ENCODE data around the gene SFTPD.

Gene SFTPD

DNA sequence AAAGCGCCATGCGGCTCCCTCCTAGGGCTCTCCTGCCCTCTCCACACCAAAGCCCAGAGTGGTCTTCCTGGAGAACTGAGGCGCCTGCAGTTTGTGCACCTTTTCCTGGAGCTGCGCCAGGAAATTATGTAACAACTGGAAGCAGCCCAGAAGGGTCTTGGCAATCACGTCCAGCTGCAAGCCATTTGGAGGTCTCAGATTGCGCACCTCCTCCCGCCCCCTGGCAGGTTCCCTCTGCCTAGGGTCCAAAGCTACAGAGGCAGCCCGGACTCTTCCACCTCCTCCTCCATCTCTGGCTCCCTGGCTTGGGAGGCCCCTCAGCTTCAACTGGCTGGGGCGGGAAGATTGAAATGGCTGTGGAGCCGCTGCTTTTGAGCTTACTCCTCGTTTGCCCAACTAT is 34.0 kb upstream of the SFTPD start:
- Histone ChIP-seq H2AFZ (ENCODE audit: low read depth, low read length, severe bottlenecking) (no peak overlapping the region), H3K4me2 (ENCODE audit: low read depth, low read length, poor library complexity, severe bottlenecking) (no peak overlapping the region), H3K4me3 (ENCODE audit: insufficient read depth, low read length, poor library complexity, severe bottlenecking) (no peak overlapping the region)

DNA sequence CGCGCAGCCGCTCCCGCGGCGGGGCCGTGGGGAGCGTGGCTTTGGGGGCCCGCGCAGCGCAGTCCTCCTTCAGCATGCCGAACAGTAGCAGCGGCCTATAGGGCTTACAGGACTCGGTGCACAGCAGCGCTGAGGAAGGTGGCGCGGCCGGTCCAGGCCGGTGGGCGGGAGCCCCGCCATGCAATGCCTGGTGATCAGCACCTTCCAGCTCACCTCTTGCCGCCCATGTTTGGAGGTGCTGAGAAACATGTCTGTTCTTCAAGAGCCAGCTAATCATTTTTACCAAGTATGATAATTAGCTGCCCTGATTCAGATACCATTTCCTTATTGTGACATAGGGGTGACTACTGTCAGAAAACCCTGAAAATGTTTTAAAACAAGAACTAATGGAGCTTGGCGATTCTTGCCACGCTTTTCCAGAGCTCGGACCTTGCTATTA is 33.5 kb upstream of the SFTPD start:
- Histone ChIP-seq H3K27ac (ENCODE audit: low read depth, low read length) (no peak overlapping the region), H4K20me1 (ENCODE audit: low read depth, low read length) (no peaks in the 10 kb centered on the region), H2AFZ (ENCODE audit: low read depth, low read length, severe bottlenecking) (no peak overlapping the region), H3K9me2 (replicated peaks; ENCODE audit: insufficient read depth, low read length) (no peaks in the 10 kb centered on the region), H3F3A (ENCODE audit: insufficient read depth) (no peaks in the 10 kb centered on the region), H3K36me3 (ENCODE audit: low read length) (no peaks in the 10 kb centered on the region), H3K4me2 (ENCODE audit: low read depth, low read length, poor library complexity, severe bottlenecking) (no peak overlapping the region), H3K27me3 (ENCODE audit: low read length) (no peaks in the 10 kb centered on the region), H3K4me3 (ENCODE audit: insufficient read depth, low read length, poor library complexity, severe bottlenecking) (no peak overlapping the region), H3K79me2 (ENCODE audit: insufficient read depth, low read length) (no peaks in the 10 kb centered on the region), H3K9ac (ENCODE audit: low read length) (no peak overlapping the region), H3K9me3 (ENCODE audit: insufficient read depth, low read length) (no peaks in the 10 kb centered on the region; the same call in 1 of the 2 replicates)
- TF ChIP-seq, protein P1, sequence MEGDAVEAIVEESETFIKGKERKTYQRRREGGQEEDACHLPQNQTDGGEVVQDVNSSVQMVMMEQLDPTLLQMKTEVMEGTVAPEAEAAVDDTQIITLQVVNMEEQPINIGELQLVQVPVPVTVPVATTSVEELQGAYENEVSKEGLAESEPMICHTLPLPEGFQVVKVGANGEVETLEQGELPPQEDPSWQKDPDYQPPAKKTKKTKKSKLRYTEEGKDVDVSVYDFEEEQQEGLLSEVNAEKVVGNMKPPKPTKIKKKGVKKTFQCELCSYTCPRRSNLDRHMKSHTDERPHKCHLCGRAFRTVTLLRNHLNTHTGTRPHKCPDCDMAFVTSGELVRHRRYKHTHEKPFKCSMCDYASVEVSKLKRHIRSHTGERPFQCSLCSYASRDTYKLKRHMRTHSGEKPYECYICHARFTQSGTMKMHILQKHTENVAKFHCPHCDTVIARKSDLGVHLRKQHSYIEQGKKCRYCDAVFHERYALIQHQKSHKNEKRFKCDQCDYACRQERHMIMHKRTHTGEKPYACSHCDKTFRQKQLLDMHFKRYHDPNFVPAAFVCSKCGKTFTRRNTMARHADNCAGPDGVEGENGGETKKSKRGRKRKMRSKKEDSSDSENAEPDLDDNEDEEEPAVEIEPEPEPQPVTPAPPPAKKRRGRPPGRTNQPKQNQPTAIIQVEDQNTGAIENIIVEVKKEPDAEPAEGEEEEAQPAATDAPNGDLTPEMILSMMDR (IDR thresholded peaks at IDR 0.05; ENCODE audit: insufficient read depth, low read length, poor library complexity, severe bottlenecking): no peak
- TF ChIP-seq EZH2phosphoT487 (conservative IDR thresholded peaks at IDR 0.05; ENCODE audit: low read length): no peak

More for the DNA sequence above, 34.0 kb upstream of the SFTPD start:
- H3K9me2 ChIP-seq (replicated peaks; ENCODE audit: insufficient read depth, low read length): no peaks in the 10 kb centered on the region
- no peak overlapping the region for H3K9ac ChIP-seq (ENCODE audit: low read length)
- no peaks in the 10 kb centered on the region for H3K9me3 ChIP-seq (ENCODE audit: insufficient read depth, low read length)
- no peaks in the 10 kb centered on the region for H3K79me2 ChIP-seq (ENCODE audit: insufficient read depth, low read length)
- H3F3A ChIP-seq (ENCODE audit: insufficient read depth): no peaks in the 10 kb centered on the region
- H3K27ac ChIP-seq (ENCODE audit: low read depth, low read length): no peak overlapping the region
- no peaks in the 10 kb centered on the region for H4K20me1 ChIP-seq (ENCODE audit: low read depth, low read length)
- H3K36me3 ChIP-seq (ENCODE audit: low read length): no peaks in the 10 kb centered on the region
- TF ChIP-seq, protein P1 (IDR thresholded peaks at IDR 0.05; ENCODE audit: insufficient read depth, low read length, poor library complexity, severe bottlenecking): no peak
- no peak for TF ChIP-seq EZH2phosphoT487 (conservative IDR thresholded peaks at IDR 0.05; ENCODE audit: low read length)
- no peaks in the 10 kb centered on the region for H3K27me3 ChIP-seq (ENCODE audit: low read length)

DNA sequence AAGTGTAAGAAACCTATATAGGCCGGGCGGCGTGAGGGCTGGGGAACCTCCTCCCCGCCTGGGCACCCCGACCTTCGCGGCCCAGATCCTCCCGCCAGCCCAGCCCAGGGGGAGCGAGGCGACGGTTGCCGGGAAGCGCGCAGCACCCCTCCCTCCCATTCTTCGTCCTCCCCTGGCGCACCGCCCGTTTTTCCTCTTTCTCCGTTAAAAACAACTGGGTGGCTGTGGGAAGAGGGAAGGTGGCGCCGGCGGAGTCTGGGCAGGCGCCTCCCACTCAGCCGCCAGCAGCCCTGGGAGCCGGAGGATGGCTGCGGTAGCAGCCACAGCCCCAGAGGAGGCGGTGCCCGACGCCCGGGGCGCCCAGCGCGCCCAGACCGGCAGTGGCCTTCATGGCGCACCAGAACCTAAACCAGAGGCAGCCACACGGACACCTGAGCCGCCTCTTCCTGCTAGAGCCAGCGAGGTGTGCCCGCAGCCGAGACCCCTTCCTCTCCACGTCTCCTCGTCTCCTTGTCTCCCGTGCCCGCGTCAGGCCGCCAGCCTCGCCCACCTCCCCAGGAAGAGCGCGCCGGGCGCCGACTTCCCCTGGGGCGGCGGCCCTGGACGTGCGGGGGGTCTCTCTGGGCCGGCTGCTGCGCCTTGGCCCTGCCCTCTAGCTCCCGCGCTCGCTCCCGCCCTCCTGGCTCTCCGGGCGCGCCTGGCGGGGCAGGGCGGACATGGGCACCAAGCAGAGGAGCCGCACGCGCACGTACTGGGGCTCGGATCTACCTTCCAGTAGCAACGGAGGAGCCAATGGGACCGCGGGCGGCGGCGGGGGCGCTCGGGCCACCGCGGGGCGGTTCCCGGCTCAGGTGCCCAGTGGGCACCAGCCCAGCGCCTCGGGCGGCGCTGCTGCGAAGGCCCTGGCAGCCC is 32.8 kb upstream of the SFTPD start:
- Histone ChIP-seq H3K9ac (ENCODE audit: low read length) (no peak overlapping the region), H3F3A (ENCODE audit: insufficient read depth) (no peaks in the 10 kb centered on the region), H3K4me3 (ENCODE audit: insufficient read depth, low read length, poor library complexity, severe bottlenecking) (no peak overlapping the region), H3K9me2 (replicated peaks; ENCODE audit: insufficient read depth, low read length) (no peaks in the 10 kb centered on the region), H3K79me2 (ENCODE audit: insufficient read depth, low read length) (no peaks in the 10 kb centered on the region), H3K27ac (ENCODE audit: low read depth, low read length) (no peak overlapping the region), H3K9me3 (ENCODE audit: insufficient read depth, low read length) (no peaks in the 10 kb centered on the region; the same call in 1 of the 2 replicates), H3K4me2 (ENCODE audit: low read depth, low read length, poor library complexity, severe bottlenecking) (no peak overlapping the region), H2AFZ (ENCODE audit: low read depth, low read length, severe bottlenecking) (no peak overlapping the region), H3K27me3 (ENCODE audit: low read length) (no peaks in the 10 kb centered on the region), H4K20me1 (ENCODE audit: low read depth, low read length) (no peaks in the 10 kb centered on the region), H3K36me3 (ENCODE audit: low read length) (no peaks in the 10 kb centered on the region)
- TF ChIP-seq, protein P1 (IDR thresholded peaks at IDR 0.05; ENCODE audit: insufficient read depth, low read length, poor library complexity, severe bottlenecking): no peak
- no peak for TF ChIP-seq EZH2phosphoT487 (conservative IDR thresholded peaks at IDR 0.05; ENCODE audit: low read length)
